ENCODE results near the gene CRYBB2. TPM values are rescaled to one million over a fixed set of nuclear protein-coding genes. Genes with fewer than 3 reads are reported as not detected.
"Not testable (repeated sequence)": the region's sequence is repeated elsewhere in the genome, so short reads cannot be mapped to it uniquely, and the experiment has no call there.

Gene CRYBB2
- total and polyA plus RNA-seq, 4 donors: 0.08 to 0.10 TPM; not detected in 2

DNA sequence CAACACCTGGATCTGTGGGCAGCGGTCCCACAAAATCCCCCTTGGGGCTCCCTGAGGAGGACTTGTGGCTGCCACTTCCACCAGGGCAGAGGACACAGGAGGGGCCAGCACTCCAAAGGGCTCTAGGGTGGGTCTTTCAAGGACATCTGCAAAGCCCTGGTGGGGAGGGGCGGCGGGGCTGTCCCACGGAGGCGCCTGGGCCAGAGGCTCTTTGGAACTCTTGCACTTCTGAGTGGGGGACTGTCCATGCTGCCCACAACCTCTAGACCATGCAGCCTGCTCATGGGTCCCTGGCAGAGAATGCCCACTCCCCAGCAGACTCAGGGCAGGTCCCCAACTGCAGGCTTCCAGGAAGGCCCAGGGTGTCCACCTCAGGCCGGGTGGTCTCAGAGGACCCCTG lies 41.1 kb upstream of the CRYBB2 start:
- not testable (repeated sequence) for DNase-seq (ENCODE audit: low spot score); H3K9me3 ChIP-seq (ENCODE audit: control insufficient read depth in 4 of 4, low read length in 3 of 4); H3K9ac ChIP-seq (ENCODE audit: low read depth in 1 of 2, low read length in 2 of 2); H3K27me3 ChIP-seq (ENCODE audit: control insufficient read depth in 4 of 4, insufficient read depth in 4 of 4, low read length in 3 of 4); H3K4me3 ChIP-seq (ENCODE audit: low read depth in 1 of 3, low read length in 3 of 3); H3K27ac ChIP-seq (ENCODE audit: low read depth in 1 of 2, low read length in 2 of 2)
- WGBS: 90% methylated on average over 6 of the region's 6 CpGs
- peaks cover 7 to 23% (median 20%) of the 10 kb centered on the region in 4 donors for H3K4me1 ChIP-seq (ENCODE audit: control insufficient read depth in 4 of 4, insufficient read depth in 4 of 4, low read length in 3 of 4)
- peaks cover 12 to 54% (median 43%) of the 10 kb centered on the region in 4 donors for H3K36me3 ChIP-seq (ENCODE audit: control insufficient read depth in 4 of 4, insufficient read depth in 3 of 4, low read depth in 1 of 4, low read length in 3 of 4)

DNA sequence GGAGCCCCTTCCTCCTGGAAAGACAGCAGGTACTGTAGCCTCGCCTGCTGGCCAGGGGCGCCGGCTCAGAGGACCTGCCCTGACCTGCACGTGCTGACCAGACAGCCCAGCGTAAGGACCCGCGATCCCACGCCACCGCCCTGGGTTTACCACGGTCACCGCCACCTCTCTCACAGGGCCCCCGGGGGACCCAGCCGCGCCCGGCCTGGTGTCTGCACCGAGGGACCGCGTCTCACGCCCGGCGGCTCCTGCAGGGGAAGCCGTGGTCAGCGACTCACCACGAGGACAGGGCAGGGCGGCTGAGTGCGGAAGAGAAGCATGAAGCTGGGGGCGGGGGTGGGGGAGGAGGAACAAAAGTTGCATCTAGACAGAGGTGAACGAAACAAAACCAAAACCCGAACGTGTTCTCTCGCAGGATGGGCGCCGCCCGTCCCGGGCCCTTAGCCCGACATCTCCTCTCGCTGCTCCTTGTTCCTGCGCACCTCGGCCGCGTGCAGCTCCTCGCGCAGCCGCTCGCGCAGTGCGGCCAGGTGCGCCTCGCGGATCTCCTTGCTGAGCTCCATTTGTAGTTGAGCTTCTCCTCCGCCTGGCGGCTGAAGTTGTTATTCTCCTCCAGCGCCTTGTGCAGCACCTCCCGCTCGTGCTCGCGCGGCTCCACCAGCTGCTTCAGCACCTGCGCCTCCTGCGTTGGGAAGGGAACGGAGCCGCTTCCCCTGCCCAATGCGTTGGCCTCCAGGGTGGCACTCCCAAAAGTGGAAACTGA lies 40.4 kb upstream of the CRYBB2 start:
- H3K36me3 ChIP-seq (ENCODE audit: control insufficient read depth in 4 of 4, insufficient read depth in 3 of 4, low read depth in 1 of 4, low read length in 3 of 4): peaks cover 12 to 48% (median 40%) of the 10 kb centered on the region in 4 donors
- not testable (repeated sequence) for H3K4me3 ChIP-seq (ENCODE audit: low read depth in 1 of 3, low read length in 3 of 3); DNase-seq (ENCODE audit: low spot score); H3K9me3 ChIP-seq (ENCODE audit: control insufficient read depth in 4 of 4, low read length in 3 of 4); H3K9ac ChIP-seq (ENCODE audit: low read depth in 1 of 2, low read length in 2 of 2); H3K27me3 ChIP-seq (ENCODE audit: control insufficient read depth in 4 of 4, insufficient read depth in 4 of 4, low read length in 3 of 4); H3K27ac ChIP-seq (ENCODE audit: low read depth in 1 of 2, low read length in 2 of 2)
- WGBS: 88% methylated on average over 52 of the region's 63 CpGs
- H3K4me1 ChIP-seq (ENCODE audit: control insufficient read depth in 4 of 4, insufficient read depth in 4 of 4, low read length in 3 of 4): peaks cover 7 to 30% (median 22%) of the 10 kb centered on the region in 4 donors

DNA sequence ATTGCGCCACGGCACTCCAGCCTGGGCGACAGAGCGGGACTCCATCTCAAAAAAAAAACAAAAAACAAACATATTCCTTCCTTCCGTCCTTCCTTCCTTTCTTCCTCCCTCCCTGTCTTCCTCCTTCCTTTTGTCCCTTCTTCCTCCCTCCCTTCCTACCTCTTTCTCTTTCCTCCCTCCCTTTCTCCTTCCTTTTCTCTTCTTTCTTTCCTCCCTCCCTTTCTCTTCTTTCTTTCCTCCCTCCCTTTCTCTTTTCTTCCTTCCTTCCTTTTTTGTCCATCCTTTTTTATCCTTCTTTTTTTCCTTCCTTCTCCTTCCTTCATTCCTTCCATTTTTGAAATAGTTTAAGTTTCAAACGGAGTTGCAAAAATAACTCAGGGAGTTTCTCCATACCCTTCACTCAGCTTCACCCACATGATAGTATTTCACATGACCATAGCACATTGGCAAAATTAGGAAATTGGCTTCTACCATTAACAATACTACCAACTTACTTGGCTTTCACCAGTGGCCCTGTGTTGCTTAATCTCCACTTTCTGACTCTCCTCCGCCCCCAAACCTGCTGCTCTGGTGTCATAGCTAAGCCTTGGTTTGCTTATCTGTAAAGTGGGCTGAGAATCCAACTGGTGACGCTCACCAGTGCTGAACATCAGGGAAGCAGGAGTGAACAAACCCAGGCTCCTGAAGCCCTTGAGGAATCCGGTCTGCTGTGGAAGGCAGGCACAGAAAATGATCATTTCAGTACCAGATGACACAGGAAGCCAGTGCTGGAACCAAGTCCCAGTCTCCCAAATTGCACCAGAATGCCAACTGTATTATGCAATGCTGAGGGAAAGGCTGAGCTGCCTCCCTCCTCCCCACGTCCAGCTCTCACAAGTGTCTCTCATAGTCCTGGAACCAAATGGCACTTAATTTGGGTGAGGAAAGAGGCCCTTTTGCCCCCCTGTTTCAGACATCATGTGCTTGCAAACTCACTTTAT lies 37.0 kb upstream of the CRYBB2 start:
- WGBS: 58% methylated on average over 10 of the region's 10 CpGs
- Histone ChIP-seq H3K4me1 (ENCODE audit: control insufficient read depth in 4 of 4, insufficient read depth in 4 of 4, low read length in 3 of 4) (peaks cover 11 to 57% (median 49%) of the 10 kb centered on the region in 4 donors), H3K9me3 (ENCODE audit: control insufficient read depth in 4 of 4, low read length in 3 of 4) (no peaks in the 10 kb centered on the region), H3K4me3 (ENCODE audit: low read depth in 1 of 3, low read length in 3 of 3) (no peak overlapping the region), H3K36me3 (ENCODE audit: control insufficient read depth in 4 of 4, insufficient read depth in 3 of 4, low read depth in 1 of 4, low read length in 3 of 4) (peaks cover 6 to 33% (median 26%) of the 10 kb centered on the region in 4 donors), H3K27me3 (ENCODE audit: control insufficient read depth in 4 of 4, insufficient read depth in 4 of 4, low read length in 3 of 4) (no peaks in the 10 kb centered on the region), H3K27ac (ENCODE audit: low read depth in 1 of 2, low read length in 2 of 2) (peak overlapping the region; percentile 80 to 88), H3K9ac (ENCODE audit: low read depth in 1 of 2, low read length in 2 of 2) (no peak overlapping the region)
- no peak for DNase-seq (ENCODE audit: low spot score)
- TF ChIP-seq RAD21 (IDR thresholded peaks at IDR 0.05) (peak in 1 of 2 donors; percentile 35), JUND (IDR thresholded peaks at IDR 0.05) (peak in 1 of 2 donors; percentile 33), GABPA (IDR thresholded peaks at IDR 0.05 in 1 of 2, conservative IDR thresholded peaks at IDR 0.05 in 1 of 2) (no peak), HNF4G (IDR thresholded peaks at IDR 0.05) (peak; percentile 5), FOXA1 (IDR thresholded peaks at IDR 0.05) (no peak), SP1 (IDR thresholded peaks at IDR 0.05) (peak; percentile 51), YY1 (IDR thresholded peaks at IDR 0.05) (peak; percentile 33), HNF4A (conservative IDR thresholded peaks at IDR 0.05) (peak; percentile 32 to 49), NR2F2 (IDR thresholded peaks at IDR 0.05) (no peak), TAF1 (conservative IDR thresholded peaks at IDR 0.05) (no peak), RXRA (IDR thresholded peaks at IDR 0.05) (peak; percentile 47 to 64)
- TF ChIP-seq, protein P1, sequence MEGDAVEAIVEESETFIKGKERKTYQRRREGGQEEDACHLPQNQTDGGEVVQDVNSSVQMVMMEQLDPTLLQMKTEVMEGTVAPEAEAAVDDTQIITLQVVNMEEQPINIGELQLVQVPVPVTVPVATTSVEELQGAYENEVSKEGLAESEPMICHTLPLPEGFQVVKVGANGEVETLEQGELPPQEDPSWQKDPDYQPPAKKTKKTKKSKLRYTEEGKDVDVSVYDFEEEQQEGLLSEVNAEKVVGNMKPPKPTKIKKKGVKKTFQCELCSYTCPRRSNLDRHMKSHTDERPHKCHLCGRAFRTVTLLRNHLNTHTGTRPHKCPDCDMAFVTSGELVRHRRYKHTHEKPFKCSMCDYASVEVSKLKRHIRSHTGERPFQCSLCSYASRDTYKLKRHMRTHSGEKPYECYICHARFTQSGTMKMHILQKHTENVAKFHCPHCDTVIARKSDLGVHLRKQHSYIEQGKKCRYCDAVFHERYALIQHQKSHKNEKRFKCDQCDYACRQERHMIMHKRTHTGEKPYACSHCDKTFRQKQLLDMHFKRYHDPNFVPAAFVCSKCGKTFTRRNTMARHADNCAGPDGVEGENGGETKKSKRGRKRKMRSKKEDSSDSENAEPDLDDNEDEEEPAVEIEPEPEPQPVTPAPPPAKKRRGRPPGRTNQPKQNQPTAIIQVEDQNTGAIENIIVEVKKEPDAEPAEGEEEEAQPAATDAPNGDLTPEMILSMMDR (IDR thresholded peaks at IDR 0.05; ENCODE audit: low read depth, low read length, missing input control): no peak
- TF ChIP-seq, protein P2, sequence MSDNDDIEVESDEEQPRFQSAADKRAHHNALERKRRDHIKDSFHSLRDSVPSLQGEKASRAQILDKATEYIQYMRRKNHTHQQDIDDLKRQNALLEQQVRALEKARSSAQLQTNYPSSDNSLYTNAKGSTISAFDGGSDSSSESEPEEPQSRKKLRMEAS (IDR thresholded peaks at IDR 0.05): peak; percentile 51
- TF ChIP-seq, protein P3, sequence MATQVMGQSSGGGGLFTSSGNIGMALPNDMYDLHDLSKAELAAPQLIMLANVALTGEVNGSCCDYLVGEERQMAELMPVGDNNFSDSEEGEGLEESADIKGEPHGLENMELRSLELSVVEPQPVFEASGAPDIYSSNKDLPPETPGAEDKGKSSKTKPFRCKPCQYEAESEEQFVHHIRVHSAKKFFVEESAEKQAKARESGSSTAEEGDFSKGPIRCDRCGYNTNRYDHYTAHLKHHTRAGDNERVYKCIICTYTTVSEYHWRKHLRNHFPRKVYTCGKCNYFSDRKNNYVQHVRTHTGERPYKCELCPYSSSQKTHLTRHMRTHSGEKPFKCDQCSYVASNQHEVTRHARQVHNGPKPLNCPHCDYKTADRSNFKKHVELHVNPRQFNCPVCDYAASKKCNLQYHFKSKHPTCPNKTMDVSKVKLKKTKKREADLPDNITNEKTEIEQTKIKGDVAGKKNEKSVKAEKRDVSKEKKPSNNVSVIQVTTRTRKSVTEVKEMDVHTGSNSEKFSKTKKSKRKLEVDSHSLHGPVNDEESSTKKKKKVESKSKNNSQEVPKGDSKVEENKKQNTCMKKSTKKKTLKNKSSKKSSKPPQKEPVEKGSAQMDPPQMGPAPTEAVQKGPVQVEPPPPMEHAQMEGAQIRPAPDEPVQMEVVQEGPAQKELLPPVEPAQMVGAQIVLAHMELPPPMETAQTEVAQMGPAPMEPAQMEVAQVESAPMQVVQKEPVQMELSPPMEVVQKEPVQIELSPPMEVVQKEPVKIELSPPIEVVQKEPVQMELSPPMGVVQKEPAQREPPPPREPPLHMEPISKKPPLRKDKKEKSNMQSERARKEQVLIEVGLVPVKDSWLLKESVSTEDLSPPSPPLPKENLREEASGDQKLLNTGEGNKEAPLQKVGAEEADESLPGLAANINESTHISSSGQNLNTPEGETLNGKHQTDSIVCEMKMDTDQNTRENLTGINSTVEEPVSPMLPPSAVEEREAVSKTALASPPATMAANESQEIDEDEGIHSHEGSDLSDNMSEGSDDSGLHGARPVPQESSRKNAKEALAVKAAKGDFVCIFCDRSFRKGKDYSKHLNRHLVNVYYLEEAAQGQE (IDR thresholded peaks at IDR 0.05): peak; percentile 50
- TF ChIP-seq, protein P4, sequence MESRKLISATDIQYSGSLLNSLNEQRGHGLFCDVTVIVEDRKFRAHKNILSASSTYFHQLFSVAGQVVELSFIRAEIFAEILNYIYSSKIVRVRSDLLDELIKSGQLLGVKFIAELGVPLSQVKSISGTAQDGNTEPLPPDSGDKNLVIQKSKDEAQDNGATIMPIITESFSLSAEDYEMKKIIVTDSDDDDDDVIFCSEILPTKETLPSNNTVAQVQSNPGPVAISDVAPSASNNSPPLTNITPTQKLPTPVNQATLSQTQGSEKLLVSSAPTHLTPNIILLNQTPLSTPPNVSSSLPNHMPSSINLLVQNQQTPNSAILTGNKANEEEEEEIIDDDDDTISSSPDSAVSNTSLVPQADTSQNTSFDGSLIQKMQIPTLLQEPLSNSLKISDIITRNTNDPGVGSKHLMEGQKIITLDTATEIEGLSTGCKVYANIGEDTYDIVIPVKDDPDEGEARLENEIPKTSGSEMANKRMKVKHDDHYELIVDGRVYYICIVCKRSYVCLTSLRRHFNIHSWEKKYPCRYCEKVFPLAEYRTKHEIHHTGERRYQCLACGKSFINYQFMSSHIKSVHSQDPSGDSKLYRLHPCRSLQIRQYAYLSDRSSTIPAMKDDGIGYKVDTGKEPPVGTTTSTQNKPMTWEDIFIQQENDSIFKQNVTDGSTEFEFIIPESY (IDR thresholded peaks at IDR 0.05): peak; percentile 19

All from liver (tissue), 9 donors.